Gastrocnemius medialis (tissue), 4 donors: ENCODE measurements around the gene ZNF366. TPM values are rescaled to one million over a fixed set of nuclear protein-coding genes. Genes with fewer than 3 reads are reported as not detected.
A peak's percentile ranks its signal among the peaks of the same experiment; 100 is the strongest.

Experiments used
- ATAC-seq, 2 donors: fragments of 150-250 bp; one replicate each; pipeline ENCODE4 v1.9.1; 2016
- DNase-seq, 2 donors: peaks; one replicate each; pipeline ENCODE4 v3.0.0-alpha.2; 2019
- H3K27ac ChIP-seq, 4 donors: fragments of 200-600 bp; sonication (generic); 1 replicate in 1 of 4; 2 replicates in 3 of 4; pipeline ENCODE4 v1.5.1; 2016 to 2018; ENCODE audit warnings: mild to moderate bottlenecking in 2 of 4, moderate library complexity in 1 of 4
- H3K27me3 ChIP-seq, 3 donors: fragments of 200-600 bp; sonication (generic) in 2 of 3; 1 replicate in 1 of 3; 2 replicates in 2 of 3; pipeline versions ENCODE4 v1.5.1 to v1.6.0; 2016 to 2019; ENCODE audit warnings: mild to moderate bottlenecking in 1 of 3, moderate library complexity in 1 of 3
- H3K36me3 ChIP-seq, 2 donors: fragments of 200-600 bp; sonication (generic) in 1 of 2; one replicate each; pipeline ENCODE4 v1.5.1; 2017 to 2018
- H3K4me1 ChIP-seq, 2 donors: fragments of 200-600 bp; sonication (generic) in 1 of 2; one replicate each; pipeline ENCODE4 v1.5.1; 2016 to 2017; ENCODE audit warnings: mild to moderate bottlenecking in 2 of 2
- H3K4me3 ChIP-seq, 4 donors: fragments of 200-600 bp; sonication (generic) in 3 of 4; 1 replicate in 1 of 4; 2 replicates in 3 of 4; pipeline ENCODE4 v1.5.1; 2016 to 2019; ENCODE audit warnings: mild to moderate bottlenecking in 2 of 4
- H3K9me3 ChIP-seq, 3 donors: fragments of 200-600 bp; sonication (generic) in 2 of 3; 1 replicate in 1 of 3; 2 replicates in 2 of 3; pipeline ENCODE4 v1.5.1; 2016 to 2019
- CTCF ChIP-seq, 5 experiments: fragments of 450-650 bp in 3 of 5; fragments of 200-600 bp in 2 of 5; sonication (generic) in 2 of 5; IDR thresholded peaks in 4 of 5; conservative IDR thresholded peaks in 1 of 5; 1 replicate in 4 of 5; 2 replicates in 1 of 5; pipeline ENCODE4 v1.5.1; 2016 to 2019; ENCODE audit warnings: antibody characterized with exemption in 5 of 5, mild to moderate bottlenecking in 3 of 5, moderate library complexity in 3 of 5
- POLR2A ChIP-seq, 2 donors: fragments of 450-650 bp; IDR thresholded peaks; one replicate each; pipeline ENCODE4 v1.6.1; 2017; ENCODE audit warnings: antibody characterized with exemption in 2 of 2, mild to moderate bottlenecking in 2 of 2, moderate library complexity in 2 of 2
- in situ Hi-C, 4 donors: fragments of 200-750 bp; cut with MboI; loops; one replicate each; pipeline versions ENCODE4 v1.15.0 to v1.8.0; 2017; ENCODE audit warnings: low sequenced_read_pairs in 4 of 4
- intact Hi-C: fragments of 100-400 bp; cut with DNase I; formaldehyde crosslinking; loops from one replicate; pipeline ENCODE4 v1.15.1; 2023; ENCODE audit warnings: low total_unique reads
- total RNA-seq, 4 donors: library from RNA; depleted of rRNA; stranded (reverse); fragments of >200 nt; gene quantifications; one replicate each; pipeline versions ENCODE4 v1.1.0 to v1.2.3, GENCODE V29; 2016

The ZNF366 gene
- total RNA-seq, 4 donors from 2014 or later: 2.0 to 5.8 (median 3.0) TPM

- intact Hi-C loops: no loop called here
- H3K4me1 ChIP-seq: peaks cover 34 to 49% of the 10 kb centered on the region in 2 donors
- ATAC-seq: peak; percentile 93 to 95
- no peak for TF ChIP-seq POLR2A (IDR thresholded peaks at IDR 0.05)
- no peak for TF ChIP-seq CTCF (IDR thresholded peaks at IDR 0.05 in 4 of 5, conservative IDR thresholded peaks at IDR 0.05 in 1 of 5)
- no peaks in the 10 kb centered on the region for H3K36me3 ChIP-seq
- DNase-seq: peak; percentile 51 to 77
- peak overlapping the region in 3 of 4 donors; percentile 22 to 59 (median 54) for H3K27ac ChIP-seq
- no peak overlapping the region for H3K4me3 ChIP-seq
- H3K9me3 ChIP-seq: no peaks in the 10 kb centered on the region
- in situ Hi-C loops: no loop called here
- H3K27me3 ChIP-seq: no peaks in the 10 kb centered on the region
Measured at GRCh38 chr5:72480841-72481240, 26.4 kb downstream of the ZNF366 start.

GRCh38 chr5:72479921-72480320 lies 27.3 kb downstream of the ZNF366 start:
- Histone ChIP-seq H3K9me3 (no peaks in the 10 kb centered on the region), H3K36me3 (no peaks in the 10 kb centered on the region), H3K27ac (peak overlapping the region in 2 of 4 donors; percentile 22 to 59), H3K4me3 (no peak overlapping the region), H3K27me3 (no peaks in the 10 kb centered on the region), H3K4me1 (peaks cover 24 to 40% of the 10 kb centered on the region in 2 donors)
- intact Hi-C loops: no loop called here
- DNase-seq (no peak), ATAC-seq (no peak)
- no peak for TF ChIP-seq POLR2A (IDR thresholded peaks at IDR 0.05)
- TF ChIP-seq CTCF (IDR thresholded peaks at IDR 0.05 in 4 of 5, conservative IDR thresholded peaks at IDR 0.05 in 1 of 5): no peak
- in situ Hi-C loops: no loop called here

GRCh38 chr5:72478684-72479083 lies 28.5 kb downstream of the ZNF366 start:
- H3K4me1 ChIP-seq: peaks cover 22 to 38% of the 10 kb centered on the region in 2 donors
- H3K27me3 ChIP-seq: no peaks in the 10 kb centered on the region
- H3K27ac ChIP-seq: peak overlapping the region; percentile 34 to 54 (median 48)
- no peaks in the 10 kb centered on the region for H3K9me3 ChIP-seq
- peak in 1 of 2 donors; percentile 19 for DNase-seq
- ATAC-seq: peak; percentile 16 to 28
- TF ChIP-seq CTCF (IDR thresholded peaks at IDR 0.05 in 4 of 5, conservative IDR thresholded peaks at IDR 0.05 in 1 of 5) (no peak), POLR2A (IDR thresholded peaks at IDR 0.05) (no peak)
- H3K4me3 ChIP-seq: no peak overlapping the region
- intact Hi-C loops: no loop called here
- H3K36me3 ChIP-seq: no peaks in the 10 kb centered on the region
- in situ Hi-C loops: no loop called here

- Histone ChIP-seq H3K36me3 (no peaks in the 10 kb centered on the region), H3K4me1 (peaks cover 22 to 38% of the 10 kb centered on the region in 2 donors), H3K27me3 (no peaks in the 10 kb centered on the region), H3K4me3 (no peak overlapping the region), H3K9me3 (no peaks in the 10 kb centered on the region), H3K27ac (peak overlapping the region; percentile 34 to 54 (median 48))
- DNase-seq (no peak), ATAC-seq (no peak)
- in situ Hi-C loops (no loop called here), intact Hi-C loops (no loop called here)
- TF ChIP-seq CTCF (IDR thresholded peaks at IDR 0.05 in 4 of 5, conservative IDR thresholded peaks at IDR 0.05 in 1 of 5) (no peak), POLR2A (IDR thresholded peaks at IDR 0.05) (no peak)
Measured at GRCh38 chr5:72478276-72478675, 28.9 kb downstream of the ZNF366 start.

GRCh38 chr5:72477644-72478043 lies 29.6 kb downstream of the ZNF366 start:
- H3K27ac ChIP-seq: no peak overlapping the region
- H3K4me3 ChIP-seq: no peak overlapping the region
- in situ Hi-C loops: no loop called here
- peaks cover 22 to 36% of the 10 kb centered on the region in 2 donors for H3K4me1 ChIP-seq
- intact Hi-C loops: no loop called here
- ATAC-seq (no peak), DNase-seq (no peak)
- no peaks in the 10 kb centered on the region for H3K9me3 ChIP-seq
- H3K36me3 ChIP-seq: no peaks in the 10 kb centered on the region
- no peak for TF ChIP-seq CTCF (IDR thresholded peaks at IDR 0.05 in 4 of 5, conservative IDR thresholded peaks at IDR 0.05 in 1 of 5)
- TF ChIP-seq POLR2A (IDR thresholded peaks at IDR 0.05): no peak
- H3K27me3 ChIP-seq: no peaks in the 10 kb centered on the region
